Endothelial cell of umbilical vein (primary cell): Measurements from ENCODE around the gene TECPR2. TPM values are rescaled to one million over a fixed set of nuclear protein-coding genes. Genes with fewer than 3 reads are reported as not detected.

Experiments used
- BruUV-seq: library from RNA; stranded (reverse); fragments of 400-500 nt; replicated peaks from 2 replicates; lab custom pipeline; 2021; lab: Mats Ljungman, UMichigan
- CTCF ChIA-PET: fragments of 300-600, 350-600 bp; sonication (Branson Sonifier 250); formaldehyde crosslinking; loops from one replicate; lab custom pipeline; 2021; ENCODE audit warnings: antibody characterized with exemption, inconsistent platforms; lab: Charles Lee
- POLR2A ChIA-PET: fragments of 300-600, 350-600 bp; sonication (Branson Sonifier 250); formaldehyde crosslinking; loops from one replicate; lab custom pipeline; 2021; ENCODE audit warnings: antibody characterized with exemption, inconsistent platforms; lab: Charles Lee
- DNase-seq: peaks from one replicate; pipeline ENCODE4 v3.0.0-alpha.2; 2011; ENCODE audit warnings: low read depth, low spot score
- FAIRE-seq: peaks from 2 replicates; lab custom pipeline; 2011; peaks lifted over from hg19 to GRCh38; lab: Jason Lieb, UNC
- H2AFZ ChIP-seq: 2 replicates; pipeline ENCODE4 v1.6.0; 2012; ENCODE audit warnings: low read depth, low read length, control low read depth, inconsistent platforms
- H3K27ac ChIP-seq: 2 replicates; pipeline ENCODE4 v1.5.1; 2011; ENCODE audit warnings: low read depth, mild to moderate bottlenecking, control low read depth, low read length, moderate library complexity; ENCODE audit not compliant: insufficient read depth
- H3K27me3 ChIP-seq, 2 experiments: 2 replicates each; pipeline versions ENCODE4 v1.6.0 to v1.6.1; 2011; ENCODE audit warnings: low read length in 2 of 2, mixed read lengths in 1 of 2; ENCODE audit not compliant: control insufficient read depth in 2 of 2, insufficient read depth in 2 of 2
- H3K36me3 ChIP-seq, 2 experiments: 2 replicates in 1 of 2; 3 replicates in 1 of 2; pipeline ENCODE4 v1.5.1; 2011; ENCODE audit warnings: low read length in 2 of 2, mild to moderate bottlenecking in 1 of 2, moderate library complexity in 1 of 2; ENCODE audit not compliant: control insufficient read depth in 2 of 2, insufficient read depth in 2 of 2; ENCODE audit errors: extremely low read depth in 1 of 2
- H3K4me1 ChIP-seq: 3 replicates; pipeline ENCODE4 v1.5.1; 2011; ENCODE audit warnings: mild to moderate bottlenecking, low read length; ENCODE audit not compliant: control insufficient read depth, insufficient read depth; ENCODE audit errors: extremely low read depth
- H3K4me2 ChIP-seq: 2 replicates; pipeline ENCODE4 v1.6.1; 2011; ENCODE audit warnings: low read length, control low read depth, mixed read lengths; ENCODE audit not compliant: insufficient read depth
- H3K4me3 ChIP-seq, 3 experiments: fragments of 200-600 bp in 1 of 3; sonication (generic), shearing (Covaris generic) in 1 of 3; replicated peaks in 1 of 3; 2 replicates each; pipeline ENCODE4 v1.5.1; 2011 to 2016; ENCODE audit warnings: control low read depth in 3 of 3, low read length in 3 of 3, mild to moderate bottlenecking in 2 of 3, inconsistent platforms in 1 of 3, low read depth in 1 of 3, moderate library complexity in 1 of 3; ENCODE audit not compliant: insufficient read depth in 1 of 3
- H3K79me2 ChIP-seq: 2 replicates; pipeline ENCODE4 v1.6.0; 2012; ENCODE audit warnings: low read length, inconsistent platforms; ENCODE audit not compliant: control insufficient read depth, insufficient read depth
- H3K9ac ChIP-seq: replicated peaks from 2 replicates; pipeline ENCODE3; 2011; ENCODE audit warnings: low read length, control low read depth; ENCODE audit not compliant: insufficient read depth; ENCODE audit errors: extremely low read depth
- H3K9me1 ChIP-seq: replicated peaks from 3 replicates; pipeline ENCODE4 v1.6.0; 2011; ENCODE audit warnings: mild to moderate bottlenecking, low read length; ENCODE audit not compliant: control insufficient read depth, insufficient read depth; ENCODE audit errors: extremely low read depth
- H3K9me3 ChIP-seq: replicated peaks from 2 replicates; pipeline ENCODE4 v1.5.1; 2012; ENCODE audit warnings: low read length, inconsistent platforms; ENCODE audit not compliant: control insufficient read depth, insufficient read depth
- H4K20me1 ChIP-seq: replicated peaks from 2 replicates; pipeline ENCODE3; 2011; ENCODE audit warnings: mild to moderate bottlenecking, low read length; ENCODE audit not compliant: control insufficient read depth, insufficient read depth; ENCODE audit errors: extremely low read depth
- CTCF ChIP-seq, 2 donors: IDR thresholded peaks; 1 replicate in 1 of 2; 2 replicates in 1 of 2; pipeline ENCODE4 v1.5.1; 2011; ENCODE audit warnings: low read length in 2 of 2, mild to moderate bottlenecking in 2 of 2, moderate library complexity in 2 of 2, control low read depth in 1 of 2, inconsistent platforms in 1 of 2, low read depth in 1 of 2; ENCODE audit not compliant: insufficient read depth in 1 of 2; ENCODE audit errors: extremely low read depth in 1 of 2
- EZH2 ChIP-seq: IDR thresholded peaks from 2 replicates; pipeline ENCODE4 v1.6.1; 2012; ENCODE audit warnings: borderline replicate concordance, low read depth, mild to moderate bottlenecking, moderate library complexity, low read length, inconsistent platforms; ENCODE audit not compliant: severe bottlenecking
- GATA2 ChIP-seq: IDR thresholded peaks from 2 replicates; pipeline ENCODE4 v1.7.0; 2011; ENCODE audit warnings: low read depth, mild to moderate bottlenecking, moderate library complexity, mixed read lengths, low read length; ENCODE audit not compliant: insufficient read length, insufficient read depth
- MYC ChIP-seq: IDR thresholded peaks from one replicate; pipeline ENCODE4 v1.6.1; 2011; ENCODE audit warnings: mild to moderate bottlenecking, low read depth, low read length
- POLR2A ChIP-seq: IDR thresholded peaks from 2 replicates; pipeline ENCODE4 v1.6.1; 2012; ENCODE audit warnings: low read depth, mild to moderate bottlenecking, control low read depth, low read length
- dilution Hi-C: fragments of 300-500 bp; cut with MboI; formaldehyde crosslinking; loops from one replicate; pipeline ENCODE4 v1.15.0; 2019; ENCODE audit warnings: low sequenced_read_pairs; ENCODE audit not compliant: extremely low pct_ligation_motif_present
- intact Hi-C: fragments of 100-400 bp; cut with micrococcal nuclease; formaldehyde crosslinking; loops from one replicate; pipeline ENCODE4 v1.10.0; 2022
- polyA plus RNA-seq, 4 experiments: library from polyadenylated mRNA; depleted of rRNA in 3 of 4; stranded (reverse) in 3 of 4; unstranded in 1 of 4; fragments of >200 nt; gene quantifications; 2 replicates each; pipeline versions ENCODE4 v1.2.1 to v1.2.3, GENCODE V29; 2011 to 2012; ENCODE audit warnings: missing spikeins in 1 of 4
- total RNA-seq: library from RNA; stranded (reverse); gene quantifications from 2 replicates; pipeline ENCODE4 v1.2.3, GENCODE V29; 2021
- TF ChIP-seq, protein P1 (sequence below): IDR thresholded peaks from 2 replicates; pipeline ENCODE4 v1.6.1; 2011; ENCODE audit not compliant: insufficient read depth, insufficient read length

TECPR2 gene
- total and polyA plus RNA-seq, 2 donors (not counting 3 experiments of a cell fraction or from before 2014, with no cell fraction given): 8.9 to 21.5 TPM

DNA sequence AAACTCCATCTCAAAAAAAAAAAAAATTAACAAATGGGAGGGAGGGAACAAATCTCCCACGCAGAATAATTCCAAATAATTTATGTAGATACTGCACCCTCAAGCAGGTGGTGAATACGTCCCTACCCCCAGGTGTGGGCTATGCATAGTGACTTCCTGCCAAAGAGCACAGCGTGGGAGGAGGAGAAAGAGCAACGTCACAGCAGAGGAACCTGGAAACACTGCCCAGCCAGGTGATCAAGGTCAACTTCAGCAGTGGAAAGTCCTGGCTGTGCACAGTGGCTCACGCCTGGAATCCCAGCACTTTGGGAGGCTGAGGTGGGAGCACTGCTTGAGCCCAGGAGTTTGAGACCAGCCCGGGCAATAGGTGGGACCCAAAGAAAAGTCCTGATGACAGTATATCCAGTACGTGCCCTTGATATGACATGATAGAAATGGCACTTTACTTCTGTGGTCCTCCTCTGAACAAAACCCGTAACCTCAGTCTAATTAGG is 9.6 kb upstream of the TECPR2 start:
- Histone ChIP-seq H3K9me1 (no peaks in the 10 kb centered on the region), H3K4me3 (no peak overlapping the region), H3K9me3 (no peaks in the 10 kb centered on the region), H3K4me1 (peaks cover 18% of the 10 kb centered on the region), H4K20me1 (no peaks in the 10 kb centered on the region), H3K27me3 (no peaks in the 10 kb centered on the region), H3K9ac (no peak overlapping the region), H2AFZ (no peak overlapping the region), H3K4me2 (no peak overlapping the region), H3K79me2 (no peaks in the 10 kb centered on the region), H3K36me3 (peaks cover 5 to 11% of the 10 kb centered on the region in 2 experiments), H3K27ac (no peak overlapping the region)
- CTCF ChIA-PET: interaction anchor here (1.0 kb wide), 2 partner anchors 10 to 85 kb away, joined by 3 to 4 read pairs; partner anchors contain the start of genes CINP and TECPR2
- dilution Hi-C loops: no loop called here
- no peak for FAIRE-seq
- no peak for TF ChIP-seq CTCF (IDR thresholded peaks at IDR 0.05; ENCODE audit: extremely low read depth in 1 of 2, insufficient read depth in 1 of 2, low read depth in 1 of 2, low read length in 2 of 2)
- TF ChIP-seq POLR2A: no peak
- no peak for TF ChIP-seq MYC
- TF ChIP-seq GATA2: no peak
- no peak for TF ChIP-seq EZH2
- TF ChIP-seq, protein P1, sequence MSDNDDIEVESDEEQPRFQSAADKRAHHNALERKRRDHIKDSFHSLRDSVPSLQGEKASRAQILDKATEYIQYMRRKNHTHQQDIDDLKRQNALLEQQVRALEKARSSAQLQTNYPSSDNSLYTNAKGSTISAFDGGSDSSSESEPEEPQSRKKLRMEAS: no peak
- no TSS peak for BruUV-seq
- POLR2A ChIA-PET: no interaction called here
- intact Hi-C loops: no loop called here
- DNase-seq: no peak
